NCI-H1694 treated with DMSO at 0.1 percent for 48 hours (cell line): ENCODE data around the gene MVD.

Experiments used
- DNase-seq: peaks from one replicate; lab custom pipeline; 2025; lab: John Stamatoyannopoulos, UW

Gene MVD

GRCh38 chr16:88640498-88641247 lies 22.2 kb downstream of the MVD start:
- DNase-seq, result no peak

GRCh38 chr16:88640039-88640495 lies 22.8 kb downstream of the MVD start:
- DNase-seq, result no peak

GRCh38 chr16:88639231-88640038 lies 23.5 kb downstream of the MVD start:
- no peak for DNase-seq

- no peak for DNase-seq
These were observed 24.3 kb downstream of the MVD start, which contains the start of gene IL17C for GRCh38 chr16:88638323-88639230. Gene IL17C (plus strand): TSS chr16:88638572. CDS start chr16:88638642, 70 bp downstream.

GRCh38 chr16:88636488-88637265 lies 26.2 kb downstream of the MVD start:
- no peak for DNase-seq

- no peak for DNase-seq
These were observed 27.1 kb downstream of the MVD start for GRCh38 chr16:88635671-88636319.

- DNase-seq, result no peak
These were observed 27.8 kb downstream of the MVD start for GRCh38 chr16:88634994-88635670.

- DNase-seq, result no peak
These were observed 28.5 kb downstream of the MVD start for GRCh38 chr16:88634141-88634993.

- no peak for DNase-seq
These were observed 29.2 kb downstream of the MVD start for GRCh38 chr16:88633684-88634140.

GRCh38 chr16:88632587-88632930 lies 30.3 kb downstream of the MVD start:
- no peak for DNase-seq

GRCh38 chr16:88631920-88632586 lies 30.8 kb downstream of the MVD start:
- DNase-seq, result no peak

GRCh38 chr16:88631384-88631783 lies 31.5 kb downstream of the MVD start:
- DNase-seq, result no peak

- no peak for DNase-seq
These were observed 31.9 kb downstream of the MVD start for GRCh38 chr16:88630941-88631340.

GRCh38 chr16:88630433-88630832 lies 32.5 kb downstream of the MVD start:
- no peak for DNase-seq

- no peak for DNase-seq
These were observed 33.1 kb downstream of the MVD start for GRCh38 chr16:88629835-88630234.

GRCh38 chr16:88628512-88628974 lies 34.3 kb downstream of the MVD start:
- no peak for DNase-seq

GRCh38 chr16:88627531-88628411 lies 35.1 kb downstream of the MVD start:
- DNase-seq, result no peak

- DNase-seq, result no peak
These were observed 36.2 kb downstream of the MVD start for GRCh38 chr16:88626646-88627045.
